CD4-positive, alpha-beta T cell treated with Interleukin-17A for 4 hours (primary cell): Measurements from ENCODE around the gene PJVK.
A peak's percentile ranks its signal among the peaks of the same experiment; 100 is the strongest.
"Not testable (repeated sequence)": the region's sequence is repeated elsewhere in the genome, so short reads cannot be mapped to it uniquely, and the experiment has no call there.

Experiments used
- DNase-seq: peaks from one replicate; pipeline ENCODE4 v3.0.0-alpha.2; 2020; ENCODE audit warnings: mixed read lengths

Gene PJVK

GRCh38 chr2:178441426-178441825 lies 9.8 kb upstream of the PJVK start:
- DNase-seq = no peak

- DNase-seq = no peak
These were observed 2.1 kb upstream of the PJVK start for GRCh38 chr2:178448968-178449661.

DNA sequence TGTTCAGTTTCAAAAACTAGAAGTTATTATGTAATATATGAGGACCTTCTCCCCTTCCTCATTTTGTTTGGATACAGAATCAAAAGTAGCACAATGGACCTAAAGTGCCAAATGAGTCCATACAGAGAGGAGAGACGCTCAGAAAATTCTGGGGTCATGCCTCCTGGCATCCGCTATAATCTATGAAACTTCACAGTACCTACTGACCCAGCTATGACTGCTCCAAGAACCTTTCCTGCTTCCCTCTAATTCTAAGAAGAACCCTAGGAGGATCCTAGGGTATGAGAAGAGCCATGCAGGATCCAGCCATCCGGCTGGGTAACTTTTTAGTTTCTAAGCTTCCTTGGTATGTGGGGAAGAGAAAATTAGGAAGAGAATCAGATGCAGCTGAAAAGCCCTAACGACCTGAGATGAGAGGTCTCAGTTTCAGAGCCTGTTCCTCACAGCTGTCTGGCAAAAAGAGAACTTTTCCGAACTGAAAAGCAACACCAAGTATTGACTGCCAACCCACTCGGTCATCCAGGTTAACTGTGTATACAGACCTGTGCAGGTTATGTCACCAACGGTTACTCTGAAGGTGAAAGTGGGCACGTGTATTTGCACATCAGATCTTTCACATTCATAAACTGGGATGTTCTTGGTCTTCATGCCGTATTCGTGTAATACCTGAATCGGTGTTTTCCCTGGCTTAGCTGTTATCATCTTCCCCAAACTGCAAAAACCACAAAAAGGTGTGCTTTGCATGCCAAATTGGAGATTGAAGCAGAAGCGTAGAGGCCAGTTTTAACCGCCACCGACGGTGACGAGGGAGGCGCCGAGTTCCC lies 1.3 kb upstream of the PJVK start:
- DNase-seq = no peak

- DNase-seq = no peak
These were observed 729 bp upstream of the PJVK start for GRCh38 chr2:178450524-178450773.

DNA sequence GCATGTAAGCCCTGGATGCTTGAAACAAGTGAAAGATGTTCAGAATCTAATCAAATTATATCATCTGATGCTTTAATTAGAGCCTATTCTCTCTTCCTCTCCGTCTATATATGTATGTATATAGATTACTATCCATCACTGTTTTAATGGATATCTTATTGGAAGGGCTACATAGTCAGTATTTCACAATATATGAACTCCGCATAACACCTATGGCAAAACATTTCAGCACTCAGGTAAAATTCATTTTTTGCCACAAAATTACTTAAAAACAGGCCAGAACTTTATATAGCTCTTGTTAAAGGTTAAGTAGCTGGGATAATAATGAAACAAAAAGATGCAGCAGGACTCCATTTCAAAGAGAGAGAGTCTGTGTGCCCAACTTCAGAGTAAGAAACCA lies 1.2 kb downstream of the PJVK start:
- no peak for DNase-seq

DNA sequence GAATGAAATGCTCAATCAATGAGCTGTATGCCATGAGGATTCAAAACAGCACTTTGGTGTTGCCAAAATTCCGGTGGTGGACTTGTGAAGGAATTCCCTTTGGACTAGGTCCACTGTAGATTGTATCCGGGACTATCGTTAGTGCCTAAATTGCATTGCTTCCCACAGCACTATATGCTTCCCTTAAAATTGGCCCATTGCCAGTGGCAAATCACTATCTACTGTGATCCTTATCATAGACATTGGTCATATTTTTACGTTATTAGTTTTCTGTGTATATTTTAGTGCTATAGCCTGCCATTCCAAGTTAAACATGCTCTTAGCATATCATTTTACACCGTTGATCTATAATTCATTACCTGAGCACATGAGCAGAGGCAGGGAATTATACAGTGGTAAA lies 1.7 kb downstream of the PJVK start:
- no peak for DNase-seq

DNA sequence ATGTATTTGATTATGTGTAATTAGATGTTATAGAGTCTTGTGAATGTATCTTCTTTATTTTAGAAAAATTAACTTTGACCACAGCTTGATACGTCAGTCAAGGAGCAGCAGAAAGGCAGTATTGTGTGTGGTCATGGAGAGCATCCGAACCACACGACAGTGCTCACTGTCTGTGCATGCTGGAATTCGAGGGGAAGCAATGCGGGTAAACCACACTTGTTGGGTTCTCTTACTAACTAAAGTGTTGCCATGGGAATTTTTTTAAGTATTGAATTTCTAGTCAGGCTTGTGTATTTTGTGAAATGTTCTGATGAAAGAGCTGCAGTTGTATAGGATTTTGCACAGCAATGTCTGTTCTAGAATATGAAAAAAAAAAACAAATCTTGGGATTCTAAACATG lies 4.8 kb downstream of the PJVK start:
- no peak for DNase-seq

DNA sequence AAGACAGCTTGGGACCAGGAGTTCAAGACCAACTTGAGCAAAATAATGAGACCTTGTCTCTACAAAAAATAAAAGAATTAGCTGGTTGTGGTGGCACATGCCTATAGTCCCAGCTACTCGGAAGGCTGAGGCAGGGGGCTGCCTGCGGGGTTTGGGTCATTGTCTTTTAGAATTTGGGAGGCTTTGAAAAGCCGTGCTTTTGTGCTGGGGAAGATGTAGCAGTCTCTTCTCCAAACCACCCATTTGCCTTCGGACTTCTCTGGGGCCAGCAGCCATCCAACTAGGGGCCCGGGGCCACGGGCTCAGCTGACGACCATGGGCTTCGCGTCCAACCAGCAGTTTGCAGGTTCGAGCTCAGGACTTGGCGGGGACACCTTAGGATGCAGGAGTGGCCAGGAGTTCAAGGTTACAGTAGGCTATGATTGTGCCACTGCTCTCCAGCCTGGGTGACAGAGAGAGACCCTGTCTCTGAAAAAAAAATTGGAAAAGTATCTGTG lies 6.3 kb downstream of the PJVK start:
- DNase-seq = no peak

DNA sequence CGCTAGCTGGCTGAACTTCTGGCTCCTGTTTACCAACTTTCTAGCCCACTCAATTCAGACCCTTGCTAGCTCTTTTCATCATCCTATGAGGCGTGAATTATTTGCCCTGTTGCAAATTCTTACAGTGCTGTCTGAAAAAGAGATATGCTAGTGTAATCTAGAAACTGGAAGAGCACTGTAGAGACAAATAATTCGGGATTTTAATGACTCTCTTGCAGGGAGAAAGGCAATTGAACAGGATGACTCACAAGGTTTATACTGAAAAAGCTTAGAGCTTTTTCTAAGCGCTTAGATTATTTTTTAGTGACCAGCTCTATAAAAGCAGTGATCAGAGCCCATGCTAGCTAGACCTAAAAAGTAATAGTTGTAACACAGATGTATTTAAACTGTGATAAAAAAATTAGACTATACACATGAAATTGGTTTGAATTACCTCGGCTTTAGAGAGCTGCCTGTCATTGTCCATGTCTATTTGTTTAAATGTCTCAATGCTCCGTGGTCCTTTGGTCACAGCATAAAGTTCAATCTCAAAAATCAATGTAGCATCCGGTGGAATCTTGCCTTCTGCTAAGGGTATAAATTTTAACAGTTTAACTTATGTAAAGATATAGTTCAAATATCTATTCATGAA lies 18.2 kb downstream of the PJVK start:
- DNase-seq = no peak

DNA sequence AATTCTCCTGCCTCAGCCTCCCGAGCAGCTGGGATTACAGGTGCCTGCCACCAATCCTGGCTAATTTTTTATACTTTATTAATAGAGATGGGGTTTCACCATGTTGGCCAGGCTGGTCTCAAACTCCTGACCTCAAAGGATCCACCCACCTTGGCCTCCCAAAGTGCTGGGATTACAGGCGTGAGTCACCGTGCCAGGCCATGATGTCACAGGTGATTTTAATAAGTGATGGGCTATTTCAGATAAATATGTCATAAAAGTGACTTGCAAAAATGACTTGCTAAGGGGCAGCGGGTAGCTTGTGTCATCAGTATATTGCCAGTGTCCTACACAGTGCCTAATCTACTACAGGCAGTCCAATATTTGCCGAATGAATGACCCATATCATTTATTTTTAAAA lies 20.1 kb downstream of the PJVK start:
- not testable (repeated sequence) for DNase-seq

- DNase-seq = no peak
These were observed 22.2 kb downstream of the PJVK start for GRCh38 chr2:178473373-178473772.

- DNase-seq = no peak
These were observed 22.8 kb downstream of the PJVK start for GRCh38 chr2:178473931-178474330.

GRCh38 chr2:178474560-178474959 lies 23.4 kb downstream of the PJVK start:
- no peak for DNase-seq

- no peak for DNase-seq
These were observed 25.3 kb downstream of the PJVK start for GRCh38 chr2:178476477-178476876.

DNA sequence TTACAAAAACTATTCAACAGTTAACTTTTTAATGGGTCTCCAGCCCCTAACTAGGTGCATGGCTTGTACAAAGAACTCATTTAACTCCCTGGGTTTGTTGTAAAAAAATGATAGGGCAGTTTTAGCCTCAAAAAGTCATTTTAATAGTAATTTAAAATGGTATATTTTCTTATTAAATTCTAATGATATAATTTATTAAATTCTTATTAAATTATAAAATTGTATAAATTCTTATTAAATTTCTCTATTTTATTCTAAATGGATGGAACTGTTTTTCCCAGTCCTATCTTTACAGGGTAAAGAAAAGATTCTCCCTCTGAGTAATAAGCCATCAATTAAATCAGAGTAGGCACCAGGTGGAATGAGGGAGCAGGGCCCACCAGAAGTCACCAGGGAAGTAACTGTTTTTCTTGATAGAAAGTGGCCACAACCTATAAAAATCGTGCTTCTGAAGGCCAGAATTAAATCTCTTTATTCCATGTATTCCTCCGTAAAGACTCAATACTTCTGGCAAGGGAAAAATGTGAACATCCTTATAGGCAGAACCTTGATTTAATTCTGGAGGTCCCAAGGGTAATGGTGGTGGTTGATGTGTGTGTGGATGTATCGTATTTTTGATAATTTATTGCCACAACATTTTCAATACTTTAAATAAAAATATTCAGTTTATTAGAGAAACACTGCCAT lies 26.4 kb downstream of the PJVK start:
- DNase-seq = no peak

DNA sequence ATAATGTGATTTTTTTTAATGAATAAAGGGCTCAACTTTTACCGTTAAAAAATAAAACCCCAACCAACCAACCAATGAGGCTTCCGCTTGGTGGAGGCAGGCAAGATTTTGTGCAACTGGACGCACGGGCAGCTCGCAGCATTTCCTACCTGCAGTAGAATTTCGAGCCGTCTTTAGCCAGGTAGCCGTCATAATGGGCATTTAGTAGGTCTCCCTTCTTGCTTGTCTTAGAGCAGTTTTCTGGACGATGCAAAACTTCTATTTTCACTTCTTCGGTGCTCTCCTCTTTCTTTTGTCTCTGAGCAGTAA lies 26.9 kb downstream of the PJVK start:
- peak; percentile 8 for DNase-seq

- DNase-seq = peak; percentile 90
These were observed 27.5 kb downstream of the PJVK start, which contains the start of gene FKBP7 for GRCh38 chr2:178478439-178479274. FKBP7 (minus strand) TSS chr2:178478600; CDS start chr2:178478499, 101 bp downstream.

DNA sequence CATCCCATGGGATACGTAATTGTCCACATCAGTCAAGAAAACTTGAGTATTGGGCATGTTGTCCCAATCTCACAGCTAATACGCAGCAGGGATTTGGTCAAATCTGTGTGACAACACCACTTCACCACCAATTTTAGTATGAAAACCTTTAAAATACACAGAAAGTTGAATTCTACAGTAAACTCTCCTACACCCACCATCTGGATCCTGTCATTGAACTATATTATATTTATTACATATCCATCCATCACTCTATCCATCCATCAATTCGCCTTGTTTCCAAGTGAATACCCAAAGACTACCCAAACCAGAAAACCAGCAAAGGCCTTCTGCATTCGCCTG lies 28.1 kb downstream of the PJVK start:
- no peak for DNase-seq

GRCh38 chr2:178479758-178480226 lies 28.6 kb downstream of the PJVK start:
- no peak for DNase-seq

- peak; percentile 88 for DNase-seq
These were observed 29.3 kb downstream of the PJVK start, which contains the start of gene PLEKHA3 for GRCh38 chr2:178480227-178481181. PLEKHA3 (plus strand) TSS chr2:178480457; CDS start chr2:178480870, 413 bp downstream.

DNA sequence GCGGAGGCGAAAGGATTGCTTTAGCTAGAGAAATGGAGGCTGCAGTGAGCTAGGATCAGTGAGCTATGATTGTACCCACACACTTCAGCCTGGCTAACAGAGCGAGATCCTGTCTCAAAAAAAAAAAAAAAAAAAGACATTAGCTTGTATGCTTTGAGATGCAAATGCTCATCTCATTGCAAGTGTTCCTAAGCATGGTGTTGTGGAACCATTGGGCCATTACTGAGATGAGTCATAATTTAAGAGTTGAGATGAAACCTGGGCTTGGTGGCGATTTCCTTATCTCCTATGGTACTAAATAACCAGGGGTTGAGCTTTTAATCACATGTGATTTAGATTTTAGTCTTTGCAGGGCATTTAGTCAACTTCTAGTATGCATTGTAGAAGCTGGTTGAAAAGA lies 31.3 kb downstream of the PJVK start:
- DNase-seq = peak; percentile 9
